ENCODE data around the gene USH2A.
"Not testable (repeated sequence)": the region's sequence is repeated elsewhere in the genome, so short reads cannot be mapped to it uniquely, and the experiment has no call there.

USH2A gene

GRCh38 chr1:216046336-216046735 is 376.9 kb downstream of the USH2A start:
- DNase-seq (ENCODE audit: low read depth in 2 of 2), result no peak

GRCh38 chr1:216045400-216045799 is 377.8 kb downstream of the USH2A start:
- DNase-seq (ENCODE audit: low read depth in 2 of 2), result no peak

GRCh38 chr1:216044538-216044937 is 378.7 kb downstream of the USH2A start:
- no peak for DNase-seq (ENCODE audit: low read depth in 2 of 2)

GRCh38 chr1:216034506-216034905 is 388.7 kb downstream of the USH2A start:
- DNase-seq (ENCODE audit: low read depth in 2 of 2), result no peak

GRCh38 chr1:216032961-216033614 is 390.2 kb downstream of the USH2A start:
- no peak for DNase-seq (ENCODE audit: low read depth in 2 of 2)

GRCh38 chr1:216032284-216032683 is 391.0 kb downstream of the USH2A start:
- DNase-seq (ENCODE audit: low read depth in 2 of 2), result no peak

GRCh38 chr1:216028631-216029030 is 394.6 kb downstream of the USH2A start:
- no peak for DNase-seq (ENCODE audit: low read depth in 2 of 2)

GRCh38 chr1:216024546-216024945 is 398.7 kb downstream of the USH2A start:
- no peak for DNase-seq (ENCODE audit: low read depth in 2 of 2)

- DNase-seq (ENCODE audit: low read depth in 2 of 2), result no peak
Measured at GRCh38 chr1:216020743-216021345, 402.4 kb downstream of the USH2A start.

GRCh38 chr1:216015116-216015515 is 408.1 kb downstream of the USH2A start:
- DNase-seq (ENCODE audit: low read depth in 2 of 2), result no peak

GRCh38 chr1:216014086-216014485 is 409.2 kb downstream of the USH2A start:
- no peak for DNase-seq (ENCODE audit: low read depth in 2 of 2)

GRCh38 chr1:216009456-216009855 is 413.8 kb downstream of the USH2A start:
- DNase-seq (ENCODE audit: low read depth in 2 of 2), result not testable (repeated sequence)

GRCh38 chr1:216005916-216006315 is 417.3 kb downstream of the USH2A start:
- DNase-seq (ENCODE audit: low read depth in 2 of 2), result no peak

GRCh38 chr1:215992620-215993019 is 430.6 kb downstream of the USH2A start:
- DNase-seq (ENCODE audit: low read depth in 2 of 2), result no peak

- DNase-seq (ENCODE audit: low read depth in 2 of 2), result no peak
Measured at GRCh38 chr1:215987092-215987875, 436.0 kb downstream of the USH2A start.

- no peak for DNase-seq (ENCODE audit: low read depth in 2 of 2)
Measured at GRCh38 chr1:215986401-215986800, 436.8 kb downstream of the USH2A start.

- no peak for DNase-seq (ENCODE audit: low read depth in 2 of 2)
Measured at GRCh38 chr1:215983680-215984079, 439.6 kb downstream of the USH2A start.

GRCh38 chr1:215971793-215972441 is 451.3 kb downstream of the USH2A start:
- DNase-seq (ENCODE audit: low read depth in 2 of 2), result no peak

GRCh38 chr1:215970406-215970805 is 452.8 kb downstream of the USH2A start:
- no peak for DNase-seq (ENCODE audit: low read depth in 2 of 2)

GRCh38 chr1:215963621-215964020 is 459.6 kb downstream of the USH2A start:
- DNase-seq (ENCODE audit: low read depth in 2 of 2), result no peak

- no peak for DNase-seq (ENCODE audit: low read depth in 2 of 2)
Measured at GRCh38 chr1:215963040-215963439, 460.2 kb downstream of the USH2A start.

- no peak for DNase-seq (ENCODE audit: low read depth in 2 of 2)
Measured at GRCh38 chr1:215958841-215959240, 464.4 kb downstream of the USH2A start.

Measured in stimulated activated CD8-positive, alpha-beta memory T cell treated with anti-CD3 and anti-CD28 coated beads, Interleukin-7, amount 100 ng/mL, for 4 hours (primary cell).